GM21526 (cell line): ENCODE results near the gene TPSAB1.

Source experiments
- ATAC-seq: cut with Tn5 transposase; IDR thresholded peaks from one replicate; pipeline ENCODE4 v1.9.1; 2021; ENCODE audit warnings: moderate library complexity; ENCODE audit not compliant: unreplicated experiment, low FRiP score

TPSAB1 gene

GRCh38 chr16:1279945-1280589 lies 39.6 kb downstream of the TPSAB1 start:
- ATAC-seq, result no peak

GRCh38 chr16:1280783-1281182 lies 40.3 kb downstream of the TPSAB1 start:
- no peak for ATAC-seq

GRCh38 chr16:1281517-1281916 lies 41.0 kb downstream of the TPSAB1 start:
- no peak for ATAC-seq

DNA sequence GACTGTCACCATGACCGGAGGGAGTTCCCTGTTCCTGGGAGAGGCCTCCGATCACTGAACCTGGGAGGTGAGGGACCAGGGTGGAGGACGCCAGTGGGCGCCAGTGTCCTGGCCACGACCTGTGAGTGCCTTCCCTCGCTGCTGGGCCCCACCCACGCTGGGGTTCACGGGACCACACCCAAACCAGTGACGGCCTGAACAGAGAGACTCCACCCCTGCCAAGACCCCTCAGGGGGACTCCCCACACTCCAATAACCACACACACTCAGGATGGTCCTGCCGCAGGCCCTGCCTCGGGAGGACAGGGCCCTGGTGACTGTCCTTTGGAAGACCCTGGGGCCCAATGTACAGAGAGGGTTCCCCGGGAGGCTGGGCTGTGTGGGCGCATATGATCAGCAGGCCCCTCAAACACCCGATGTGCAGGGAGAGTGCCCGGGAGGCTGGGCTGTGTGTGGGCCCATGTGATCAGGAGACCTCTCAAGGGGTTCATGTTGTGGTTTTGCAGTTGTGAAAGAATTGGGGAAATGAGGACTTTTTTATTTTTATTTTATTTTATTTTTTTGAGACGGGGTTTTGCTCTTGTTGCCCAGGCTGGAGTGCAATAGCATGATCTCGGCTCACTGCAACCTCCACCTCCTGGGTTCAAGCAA lies 41.9 kb downstream of the TPSAB1 start:
- no peak for ATAC-seq

DNA sequence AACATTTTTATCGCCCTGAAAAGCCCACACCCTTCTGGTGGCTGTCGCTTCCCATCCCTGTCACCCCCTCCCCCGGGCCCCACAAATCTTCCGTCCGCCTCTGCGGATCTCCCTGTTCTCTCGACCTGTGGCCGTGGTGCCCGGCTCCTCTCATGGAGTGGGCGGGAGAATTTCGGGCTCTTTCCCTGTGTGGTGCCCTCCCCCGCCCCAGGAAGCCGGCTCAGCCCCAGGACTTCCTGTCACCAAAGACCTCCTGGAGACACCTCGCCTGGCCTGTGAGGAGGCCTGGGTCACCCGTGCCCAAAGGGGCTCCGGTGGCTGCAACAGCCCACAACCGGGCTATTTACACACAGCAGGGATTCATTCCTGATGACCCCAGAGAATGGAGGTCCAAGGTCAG lies 42.8 kb downstream of the TPSAB1 start:
- no peak for ATAC-seq

DNA sequence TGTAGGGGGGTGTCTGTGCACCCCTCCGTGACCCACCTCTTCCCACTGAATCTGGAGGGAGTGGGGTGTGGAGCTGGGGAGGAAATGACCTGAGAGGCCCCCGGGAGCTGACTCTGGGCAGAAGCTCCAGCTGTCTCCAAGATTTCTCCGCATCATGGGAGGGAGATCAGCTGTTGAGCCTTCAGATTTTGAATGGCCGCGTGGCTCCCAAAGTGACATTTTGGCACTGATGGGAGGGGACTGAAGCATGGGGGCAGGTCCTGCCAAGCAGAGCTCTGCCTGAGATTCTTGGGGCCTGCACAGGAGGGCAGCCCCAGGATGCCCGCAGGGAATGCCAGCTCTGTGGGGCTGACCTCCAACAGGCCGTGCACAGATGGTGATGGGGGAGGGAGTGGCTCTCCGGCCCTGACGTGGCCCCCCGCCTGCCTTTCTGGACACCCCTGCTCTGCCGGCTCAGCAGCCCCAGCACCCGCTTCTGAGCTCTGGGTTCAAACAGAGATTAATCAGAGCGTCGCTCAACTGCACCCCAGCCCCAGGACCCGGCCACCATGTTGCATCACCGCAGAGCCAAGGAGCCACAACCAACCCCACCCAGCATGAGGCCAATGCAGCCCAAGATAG lies 43.6 kb downstream of the TPSAB1 start:
- no peak for ATAC-seq

GRCh38 chr16:1285669-1286512 lies 45.4 kb downstream of the TPSAB1 start:
- no peak for ATAC-seq

- ATAC-seq, result no peak
Observed at GRCh38 chr16:1286513-1287094, 46.1 kb downstream of the TPSAB1 start.

DNA sequence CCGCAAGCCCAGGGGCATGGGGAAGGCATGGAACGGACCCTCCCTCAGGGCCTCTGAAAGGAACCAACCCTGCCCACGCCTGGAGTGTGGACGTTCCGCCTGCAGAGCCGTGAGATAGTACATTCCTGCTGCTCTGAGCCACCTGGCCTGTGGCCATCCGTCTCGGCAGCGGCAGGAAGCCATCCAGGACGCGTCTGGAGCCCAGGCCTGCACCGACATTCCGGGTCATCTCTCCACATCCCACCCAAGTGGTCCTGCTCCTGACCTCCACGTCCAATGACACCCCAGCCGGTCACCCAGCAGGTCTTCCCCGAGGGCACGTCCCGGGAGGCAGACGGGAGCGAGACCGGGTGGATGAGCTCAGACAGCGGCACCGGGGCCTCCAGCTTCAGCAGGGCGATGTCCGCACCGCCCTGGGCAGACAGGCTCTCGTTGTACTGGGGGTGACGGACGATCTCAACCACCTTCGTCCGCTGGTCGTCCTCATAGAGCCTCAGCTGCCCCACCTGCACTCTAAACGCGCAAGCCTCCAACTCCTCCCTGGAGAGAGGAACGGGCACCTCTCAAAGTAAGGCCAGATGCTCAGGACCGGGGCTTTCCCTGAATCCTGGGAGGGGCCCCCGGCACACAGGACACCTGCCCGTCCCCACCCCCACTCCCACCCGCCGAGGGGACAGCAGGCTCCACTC lies 47.6 kb downstream of the TPSAB1 start:
- ATAC-seq, result no peak

DNA sequence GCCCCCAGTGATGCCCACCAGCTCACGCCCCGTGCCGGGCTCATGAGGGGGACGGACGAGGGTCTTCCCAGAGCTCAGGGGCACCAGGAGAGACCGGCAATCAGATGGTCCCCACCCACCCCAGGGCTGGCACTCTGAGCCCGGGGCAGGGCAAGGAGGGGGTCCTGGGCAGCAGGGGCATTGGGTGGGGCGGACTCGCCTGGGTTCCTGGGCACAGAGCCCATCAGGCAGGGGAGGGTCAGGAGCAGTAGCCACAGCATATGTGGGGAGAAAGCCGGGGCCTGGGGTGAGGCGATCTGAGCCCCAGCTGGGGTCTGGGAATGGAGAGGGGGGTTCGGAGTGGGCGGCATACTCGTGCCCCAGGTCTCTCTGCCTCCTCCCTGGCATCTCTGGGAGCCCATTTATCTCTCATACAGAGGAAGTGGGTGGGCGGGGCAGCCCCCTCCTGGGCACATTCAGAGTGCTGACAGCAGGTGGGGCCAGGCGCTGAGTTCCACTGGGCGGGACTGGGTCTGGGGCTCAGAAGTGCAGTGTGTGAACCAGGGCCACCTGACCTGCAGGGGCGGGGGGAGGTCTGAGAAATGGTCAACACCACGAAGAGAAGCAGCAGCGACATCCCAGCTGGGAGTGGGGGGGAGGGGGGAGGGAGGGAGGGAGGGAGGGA lies 48.4 kb downstream of the TPSAB1 start:
- ATAC-seq, result no peak

DNA sequence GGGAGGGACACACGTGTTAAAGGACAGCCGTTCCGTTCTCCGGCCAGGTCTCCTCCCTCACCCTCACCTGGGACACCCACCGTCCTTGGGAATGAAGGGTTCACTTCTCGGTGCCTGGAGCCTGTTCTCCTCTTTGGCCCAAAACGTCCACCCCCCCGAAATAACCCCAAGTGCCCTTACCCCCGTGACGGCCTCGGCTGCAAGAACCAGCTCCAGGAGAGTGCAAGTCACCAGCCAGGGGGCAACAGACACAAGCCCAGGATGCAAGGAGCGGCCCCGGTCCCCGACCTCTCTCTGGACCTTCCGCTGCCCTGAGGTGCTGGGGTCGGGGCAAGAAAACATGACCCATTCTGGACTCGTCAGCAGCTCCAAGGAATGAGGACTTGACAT lies 49.0 kb downstream of the TPSAB1 start:
- ATAC-seq, result no peak

GRCh38 chr16:1290063-1290501 lies 49.6 kb downstream of the TPSAB1 start:
- ATAC-seq, result no peak

- no peak for ATAC-seq
Observed at GRCh38 chr16:1290860-1291575, 50.5 kb downstream of the TPSAB1 start.

DNA sequence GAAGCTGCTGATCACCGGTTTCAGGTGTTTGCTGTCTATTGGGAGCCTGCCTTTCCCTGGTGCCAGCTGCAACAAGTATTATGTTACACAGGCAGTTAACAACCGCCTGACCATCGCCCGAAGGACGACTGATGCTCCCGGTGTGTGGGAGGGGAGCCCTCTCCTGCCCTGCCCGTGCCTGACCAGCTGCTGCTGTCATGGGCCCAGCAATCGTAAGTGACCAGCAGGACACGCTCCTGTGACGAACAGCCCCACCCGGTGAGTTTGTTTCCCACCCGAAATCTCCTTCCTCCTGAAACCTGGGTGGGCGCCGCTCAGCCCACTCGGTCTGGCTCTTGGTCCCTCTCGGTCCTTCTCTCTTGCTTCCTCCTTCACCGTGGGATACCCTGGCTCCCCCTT lies 51.1 kb downstream of the TPSAB1 start:
- ATAC-seq, result no peak
